IPS-18c (cell line): ENCODE measurements around the gene MTG2.

Experiments used
- H3K4me3 ChIP-seq: 2 replicates; pipeline ENCODE4 v1.7.0; 2013; ENCODE audit warnings: low read depth, mild to moderate bottlenecking, low read length, moderate library complexity; ENCODE audit not compliant: insufficient read depth
- H3K9me3 ChIP-seq: one replicate; pipeline ENCODE4 v1.6.1; 2013; ENCODE audit warnings: mild to moderate bottlenecking, low read length, moderate library complexity; ENCODE audit not compliant: control insufficient read depth, insufficient read depth

Gene MTG2

DNA sequence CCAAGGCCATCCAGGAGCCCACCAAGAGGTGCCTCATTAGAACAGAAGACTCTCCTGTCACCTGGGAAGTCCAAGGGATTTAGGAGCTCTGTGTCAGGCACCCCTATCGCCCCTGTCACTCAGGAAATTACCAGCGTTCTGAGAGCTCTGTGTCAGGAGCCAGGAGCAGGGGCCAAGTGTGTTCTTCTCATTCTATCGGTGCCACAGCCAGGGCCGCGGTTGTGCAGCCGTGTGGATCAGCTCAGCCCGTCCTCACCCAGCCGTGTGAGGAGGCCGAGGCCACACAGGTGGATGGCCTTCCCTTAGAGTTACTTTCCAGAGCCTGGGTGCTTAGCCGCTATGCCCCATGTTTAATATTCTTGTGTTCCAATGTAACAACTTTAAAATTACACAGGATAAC lies 9.8 kb downstream of the MTG2 start:
- Histone ChIP-seq H3K9me3 (no peaks in the 10 kb centered on the region), H3K4me3 (no peak overlapping the region)

- Histone ChIP-seq H3K9me3 (no peaks in the 10 kb centered on the region), H3K4me3 (no peak overlapping the region)
Measured at GRCh38 chr20:62193079-62194025, 10.5 kb downstream of the MTG2 start.

DNA sequence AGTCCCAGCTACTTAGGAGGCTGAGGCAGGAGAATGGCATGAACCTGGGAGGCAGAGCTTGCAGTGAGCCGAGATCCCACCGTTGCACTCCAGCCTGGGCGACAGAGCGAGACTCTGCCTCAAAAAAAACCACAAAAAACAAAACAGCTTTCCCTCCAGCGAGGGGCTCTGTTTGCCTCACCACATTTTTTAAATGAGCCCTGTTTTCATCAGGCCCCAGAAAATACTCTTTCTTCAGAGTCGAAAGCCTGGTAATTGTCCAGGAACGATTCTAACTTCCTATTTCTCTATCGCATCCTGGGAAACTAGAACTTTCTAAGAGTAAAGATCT lies 12.2 kb downstream of the MTG2 start:
- H3K4me3 ChIP-seq: no peak overlapping the region
- no peaks in the 10 kb centered on the region for H3K9me3 ChIP-seq

GRCh38 chr20:62195736-62196135 lies 12.9 kb downstream of the MTG2 start:
- Histone ChIP-seq H3K9me3 (no peaks in the 10 kb centered on the region), H3K4me3 (no peak overlapping the region)

GRCh38 chr20:62196286-62196685 lies 13.5 kb downstream of the MTG2 start:
- no peak overlapping the region for H3K4me3 ChIP-seq
- H3K9me3 ChIP-seq: no peaks in the 10 kb centered on the region

- Histone ChIP-seq H3K9me3 (no peaks in the 10 kb centered on the region), H3K4me3 (no peak overlapping the region)
Measured at GRCh38 chr20:62197311-62197710, 14.5 kb downstream of the MTG2 start.

GRCh38 chr20:62197801-62198200 lies 15.0 kb downstream of the MTG2 start:
- Histone ChIP-seq H3K9me3 (no peaks in the 10 kb centered on the region), H3K4me3 (no peak overlapping the region)

GRCh38 chr20:62198496-62198895 lies 15.7 kb downstream of the MTG2 start:
- H3K4me3 ChIP-seq: no peak overlapping the region
- no peaks in the 10 kb centered on the region for H3K9me3 ChIP-seq

DNA sequence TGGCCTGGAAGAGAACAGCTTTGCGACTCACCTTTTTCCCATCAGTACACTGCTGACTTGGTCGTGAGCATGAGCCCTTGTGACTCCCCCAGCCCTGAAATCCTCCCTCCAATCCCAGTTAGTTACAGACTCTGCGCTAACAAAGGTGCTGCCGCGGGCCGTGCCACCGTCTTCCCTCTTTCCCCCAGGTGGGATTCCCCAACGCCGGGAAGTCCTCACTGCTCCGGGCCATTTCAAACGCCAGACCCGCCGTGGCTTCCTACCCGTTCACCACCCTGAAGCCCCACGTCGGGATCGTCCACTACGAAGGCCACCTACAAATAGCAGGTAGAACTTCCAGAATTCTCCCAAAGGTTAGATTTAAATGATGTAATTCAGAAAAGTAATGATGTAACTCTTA lies 16.1 kb downstream of the MTG2 start:
- Histone ChIP-seq H3K4me3 (no peak overlapping the region), H3K9me3 (no peaks in the 10 kb centered on the region)

GRCh38 chr20:62200491-62201172 lies 17.8 kb downstream of the MTG2 start:
- no peaks in the 10 kb centered on the region for H3K9me3 ChIP-seq

DNA sequence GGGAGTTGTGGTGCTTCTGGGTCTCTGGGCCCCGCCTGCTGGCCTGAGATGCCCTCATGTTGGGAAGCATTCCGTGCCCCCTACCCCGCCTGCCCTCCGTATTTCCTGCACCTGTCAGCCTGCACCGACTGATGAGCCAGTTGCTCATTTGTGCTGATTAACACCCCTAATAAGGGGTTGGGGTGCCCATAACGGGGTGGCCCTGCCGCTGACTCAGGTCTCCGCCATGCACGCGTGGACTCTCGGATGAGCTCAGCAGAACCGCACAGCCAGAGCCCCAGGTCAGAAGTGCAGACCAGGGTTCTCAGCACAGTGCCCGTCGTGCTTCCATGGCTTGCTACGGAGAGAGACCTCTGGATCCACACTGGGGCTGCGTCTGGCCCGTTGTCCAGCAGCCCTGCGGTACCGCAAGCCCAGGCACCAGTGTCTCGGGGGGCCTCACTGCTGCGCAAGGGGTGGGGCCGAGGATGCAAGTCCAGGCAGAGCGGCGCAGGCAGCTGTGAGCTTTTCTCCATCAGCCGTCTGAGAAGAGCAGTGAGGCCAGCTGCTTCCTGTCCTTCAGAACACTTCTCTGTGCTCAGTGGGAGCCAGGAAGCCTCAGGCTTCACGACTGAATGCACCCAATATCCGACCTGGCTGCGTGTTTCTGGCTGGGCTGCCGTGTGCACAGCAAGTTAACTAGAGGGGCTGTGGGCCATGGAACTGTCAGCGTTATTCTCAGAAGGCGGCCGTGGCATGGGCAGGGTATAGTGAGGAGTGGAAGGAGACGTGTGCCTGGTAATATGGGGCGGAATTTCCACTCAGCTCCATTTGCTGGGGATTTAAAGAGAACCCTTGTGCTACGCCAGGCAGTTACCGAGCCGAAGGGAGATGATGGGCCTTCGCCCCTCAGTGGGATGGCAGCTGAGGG lies 18.6 kb downstream of the MTG2 start:
- H3K4me3 ChIP-seq: no peak overlapping the region
- H3K9me3 ChIP-seq: no peaks in the 10 kb centered on the region

More at GRCh38 chr20:62200491-62201172, 17.8 kb downstream of the MTG2 start:
- H3K4me3 ChIP-seq: no peak overlapping the region

GRCh38 chr20:62202083-62202395 lies 19.2 kb downstream of the MTG2 start:
- no peak overlapping the region for H3K4me3 ChIP-seq

GRCh38 chr20:62202676-62203377 lies 20.0 kb downstream of the MTG2 start:
- Histone ChIP-seq H3K4me3 (no peak overlapping the region), H3K9me3 (no peaks in the 10 kb centered on the region)

More at GRCh38 chr20:62202083-62202395, 19.2 kb downstream of the MTG2 start:
- H3K9me3 ChIP-seq: no peaks in the 10 kb centered on the region

DNA sequence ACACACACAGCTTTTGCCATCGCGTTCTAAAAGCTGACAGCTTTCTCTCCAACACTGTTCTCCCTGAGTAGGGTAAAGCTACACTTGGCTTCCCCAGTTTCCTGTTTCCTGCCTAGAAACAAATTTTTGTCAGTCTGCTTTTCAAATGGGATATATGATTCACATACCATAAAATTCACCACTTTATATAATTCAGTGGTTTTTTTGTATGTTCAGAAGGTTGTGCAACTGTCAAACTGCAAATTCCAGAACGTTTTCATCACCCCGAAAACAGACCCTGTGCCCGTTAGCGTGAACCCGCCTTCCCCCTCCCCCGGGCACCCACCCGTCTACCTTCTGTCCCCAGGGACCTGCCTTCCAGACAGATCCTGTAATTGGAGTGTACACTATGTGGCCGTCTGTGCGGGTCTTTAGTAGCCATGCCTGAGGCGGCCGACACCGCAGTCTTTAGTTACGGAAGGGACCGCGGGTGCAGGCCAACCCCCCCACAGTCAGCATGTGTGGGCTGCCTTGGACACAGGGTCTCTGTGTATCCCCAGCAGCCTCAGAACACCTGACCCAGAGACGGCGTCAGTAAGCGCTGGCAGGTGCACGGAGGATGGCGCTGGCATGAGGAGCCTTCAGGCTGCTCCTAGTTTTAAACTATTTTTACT lies 20.7 kb downstream of the MTG2 start:
- H3K9me3 ChIP-seq: no peaks in the 10 kb centered on the region
- no peak overlapping the region for H3K4me3 ChIP-seq

DNA sequence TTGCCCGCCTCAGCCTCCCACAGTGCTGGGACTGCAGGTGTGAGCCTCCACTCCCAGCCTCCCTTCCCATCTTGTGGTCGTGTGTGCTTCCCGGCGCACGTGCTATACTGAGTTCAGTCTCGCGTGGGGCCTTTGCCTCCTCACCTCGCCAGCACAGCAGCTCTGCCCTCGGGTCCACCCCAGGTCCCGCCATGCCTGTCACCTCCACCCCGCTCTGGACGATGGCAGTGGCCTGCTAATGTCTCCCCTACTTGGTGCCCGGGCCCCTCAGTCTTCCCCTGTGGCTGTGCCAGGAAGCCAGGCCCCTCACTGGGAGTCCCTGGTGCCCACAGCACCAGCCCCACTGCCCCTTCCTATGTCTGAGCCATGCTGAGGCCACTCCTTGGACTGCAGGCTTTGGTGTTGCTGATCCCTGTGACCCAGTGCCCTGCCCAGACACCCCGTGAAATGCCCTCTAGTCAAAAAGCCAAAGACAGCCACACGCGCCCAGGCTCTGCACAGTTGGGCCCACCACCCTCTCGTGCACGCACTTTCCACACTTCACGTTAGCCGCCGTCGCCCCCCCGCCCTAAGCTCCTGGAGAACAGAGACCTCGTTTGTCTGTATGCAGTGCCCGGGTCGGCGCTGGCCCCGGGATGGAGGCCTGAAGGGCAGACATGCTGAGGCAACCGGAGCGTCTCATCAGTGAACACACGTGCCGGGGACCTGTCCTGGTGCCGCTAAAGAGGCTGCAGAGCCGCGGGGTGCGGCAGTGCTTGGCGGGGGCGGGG lies 23.0 kb downstream of the MTG2 start:
- no peak overlapping the region for H3K4me3 ChIP-seq
- H3K9me3 ChIP-seq: no peaks in the 10 kb centered on the region

GRCh38 chr20:62206388-62206775 lies 23.6 kb downstream of the MTG2 start:
- Histone ChIP-seq H3K4me3 (no peak overlapping the region), H3K9me3 (no peaks in the 10 kb centered on the region)
